GM21619 (cell line): ENCODE results near the gene POP7.

Source experiments
- ATAC-seq: cut with Tn5 transposase; IDR thresholded peaks from one replicate; pipeline ENCODE4 v1.9.1; 2021; ENCODE audit not compliant: unreplicated experiment

The POP7 gene

DNA sequence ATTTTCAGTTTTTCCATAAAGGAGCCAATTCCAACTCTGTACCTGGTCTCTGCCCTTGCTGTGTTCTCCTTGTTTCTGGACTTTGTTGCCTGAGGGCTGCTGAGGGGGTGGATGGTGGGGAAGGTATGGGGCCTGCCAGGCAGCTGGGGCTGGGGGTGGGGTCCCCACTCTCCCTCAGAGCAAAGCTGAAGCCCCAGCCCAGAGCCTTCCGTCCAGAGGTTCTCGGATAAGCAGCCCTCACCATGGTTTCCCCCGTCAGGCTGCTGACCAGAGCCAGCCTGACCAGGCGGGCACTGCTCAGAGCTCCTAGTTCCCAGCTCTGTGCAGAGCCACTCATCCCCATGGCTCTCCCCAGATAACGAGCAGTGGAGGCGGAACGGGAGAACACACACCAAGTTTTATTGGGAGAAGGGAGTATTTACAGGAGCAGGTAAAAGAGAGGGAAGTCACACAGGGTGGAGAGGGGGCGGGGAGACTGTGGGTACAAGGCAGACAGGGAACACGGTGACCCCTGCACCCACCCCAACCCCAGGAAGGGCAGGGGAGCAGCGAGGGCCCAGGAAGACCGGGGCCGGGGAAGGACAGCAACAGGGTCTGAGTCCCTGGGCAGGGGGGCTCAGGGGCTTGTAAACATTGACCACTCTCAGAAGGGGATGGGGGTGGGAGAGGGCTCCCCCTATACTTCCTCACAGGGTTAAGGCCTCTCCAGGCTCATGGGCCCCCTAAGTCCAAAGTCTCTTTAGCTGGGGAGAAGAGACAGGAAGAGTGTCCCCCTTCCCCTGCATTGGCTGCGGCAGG, 26.6 kb upstream of the POP7 start:
- ATAC-seq = no peak

DNA sequence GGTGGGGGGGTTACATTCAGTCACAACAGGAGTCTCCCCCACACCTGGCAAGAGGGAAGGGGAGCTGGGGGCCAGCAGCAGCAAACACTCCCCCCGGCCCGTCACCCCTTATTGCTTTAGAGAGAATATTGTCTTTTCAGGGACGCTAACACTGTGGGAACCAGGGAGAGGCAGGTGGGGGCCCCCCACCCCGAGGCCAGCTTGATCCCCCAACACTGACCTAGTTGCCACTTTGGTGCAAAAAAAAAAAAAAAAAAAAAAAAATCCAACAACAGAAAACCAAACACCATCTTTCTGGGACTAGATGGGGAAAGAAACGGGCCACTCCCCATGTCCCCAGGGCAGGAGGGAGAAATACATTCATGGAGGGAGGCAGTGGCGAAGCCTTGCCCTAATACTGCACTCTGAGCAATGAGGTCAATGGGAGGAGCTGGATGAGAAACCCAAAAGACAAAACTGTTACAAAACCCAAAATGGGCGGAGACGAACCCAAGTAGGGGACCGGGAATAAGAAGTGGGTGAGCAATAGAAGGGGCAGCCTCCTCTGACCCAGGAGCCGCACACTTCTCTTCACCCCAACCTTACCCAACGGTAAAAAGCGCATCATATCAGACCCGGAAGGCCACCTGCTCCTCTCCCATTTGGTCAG, 25.9 kb upstream of the POP7 start:
- ATAC-seq = no peak

DNA sequence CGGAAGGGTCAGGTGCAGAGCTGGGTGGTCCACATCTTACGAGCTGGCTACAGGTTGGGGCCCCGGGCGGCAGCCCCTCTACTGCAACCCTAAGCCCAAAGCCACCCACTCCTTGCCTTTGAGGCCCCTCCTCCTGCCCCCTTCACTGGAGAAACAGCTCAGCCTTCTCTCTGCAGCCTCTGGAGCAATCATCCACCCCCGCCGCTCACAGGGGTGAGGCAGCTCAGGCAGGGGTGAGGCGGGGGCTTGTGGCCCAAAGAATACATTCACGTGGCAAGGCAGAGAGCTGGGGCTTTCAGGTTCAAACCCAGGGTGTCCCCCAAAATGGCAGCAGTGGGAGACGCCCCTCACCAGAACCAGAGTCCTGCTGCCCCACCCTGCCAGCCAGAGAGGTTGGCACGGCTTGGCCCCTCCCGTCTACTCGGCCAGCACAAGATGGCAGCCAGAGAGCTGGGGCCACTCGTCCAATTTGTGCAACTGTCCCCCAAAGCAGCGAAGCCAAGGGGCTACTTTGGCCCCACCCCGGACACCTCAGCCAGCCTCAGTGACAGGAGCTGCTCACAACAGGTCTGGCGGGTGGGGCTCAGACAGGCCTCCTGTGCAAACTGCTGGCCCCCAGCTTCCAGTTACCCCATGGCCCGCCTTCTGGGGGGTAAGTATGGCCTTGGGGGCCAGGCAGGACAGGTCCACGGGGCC, 25.2 kb upstream of the POP7 start:
- no peak for ATAC-seq

DNA sequence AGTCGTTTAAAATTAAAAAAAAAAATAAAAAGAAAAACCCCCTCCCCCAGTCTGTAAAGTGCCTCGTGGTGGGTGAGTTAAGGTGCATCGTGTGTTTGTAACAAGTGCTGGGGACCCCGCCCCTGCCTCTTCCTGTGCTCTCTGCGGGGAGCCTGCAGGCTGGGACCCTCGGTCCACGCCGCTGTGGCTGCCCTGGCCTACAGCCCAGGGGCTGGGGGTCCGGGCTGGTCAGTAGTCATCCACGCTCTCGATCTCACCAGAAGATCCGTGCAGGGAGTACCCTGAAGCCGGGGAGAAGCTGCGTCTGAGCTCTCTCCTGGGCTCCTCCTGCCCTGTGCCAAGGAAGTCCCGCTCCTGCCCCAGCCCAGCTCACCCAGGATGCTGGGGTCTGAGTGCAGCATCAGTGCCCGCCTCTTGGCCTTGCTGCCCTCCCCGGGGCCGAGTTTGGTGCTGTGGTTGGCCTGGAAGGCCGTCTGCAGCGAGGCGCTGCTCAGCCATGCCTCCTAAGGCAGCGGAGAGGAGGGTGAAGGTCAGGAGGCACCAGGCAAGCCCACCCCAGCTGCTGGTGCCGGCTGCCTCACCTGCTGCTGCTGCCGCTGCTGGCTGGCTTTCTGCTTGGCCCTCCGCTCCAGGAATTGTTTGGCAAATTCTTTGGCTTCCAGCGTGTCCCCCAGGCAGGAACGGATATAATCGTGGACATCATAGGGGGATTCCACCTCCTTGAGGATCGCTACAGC, 24.3 kb upstream of the POP7 start:
- no peak for ATAC-seq

DNA sequence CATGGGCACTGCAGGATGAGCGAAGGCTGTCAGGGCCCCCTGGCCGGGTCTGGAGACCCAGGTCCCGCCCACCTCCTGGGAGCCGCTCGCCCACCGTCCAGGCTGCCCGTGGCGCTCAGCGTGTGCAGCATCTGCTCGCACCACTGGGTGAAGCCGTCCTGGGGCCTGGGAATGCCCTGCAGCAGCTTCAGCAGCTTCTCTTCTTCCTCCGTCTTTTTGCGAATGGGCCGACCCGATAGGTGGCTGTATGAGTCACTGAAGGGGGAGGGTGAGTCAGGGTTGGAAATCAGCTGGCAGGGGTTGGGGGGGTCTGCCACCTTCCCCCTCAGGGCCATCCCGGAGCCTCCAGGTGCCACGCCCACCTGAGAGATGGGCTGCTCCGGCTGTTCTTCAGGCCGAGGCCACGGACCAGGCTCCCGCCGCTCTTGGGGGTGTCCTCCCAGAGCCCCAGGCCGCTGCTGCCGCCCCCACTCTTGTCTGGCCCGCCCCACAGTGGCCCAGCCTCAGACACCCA, 23.6 kb upstream of the POP7 start:
- no peak for ATAC-seq

DNA sequence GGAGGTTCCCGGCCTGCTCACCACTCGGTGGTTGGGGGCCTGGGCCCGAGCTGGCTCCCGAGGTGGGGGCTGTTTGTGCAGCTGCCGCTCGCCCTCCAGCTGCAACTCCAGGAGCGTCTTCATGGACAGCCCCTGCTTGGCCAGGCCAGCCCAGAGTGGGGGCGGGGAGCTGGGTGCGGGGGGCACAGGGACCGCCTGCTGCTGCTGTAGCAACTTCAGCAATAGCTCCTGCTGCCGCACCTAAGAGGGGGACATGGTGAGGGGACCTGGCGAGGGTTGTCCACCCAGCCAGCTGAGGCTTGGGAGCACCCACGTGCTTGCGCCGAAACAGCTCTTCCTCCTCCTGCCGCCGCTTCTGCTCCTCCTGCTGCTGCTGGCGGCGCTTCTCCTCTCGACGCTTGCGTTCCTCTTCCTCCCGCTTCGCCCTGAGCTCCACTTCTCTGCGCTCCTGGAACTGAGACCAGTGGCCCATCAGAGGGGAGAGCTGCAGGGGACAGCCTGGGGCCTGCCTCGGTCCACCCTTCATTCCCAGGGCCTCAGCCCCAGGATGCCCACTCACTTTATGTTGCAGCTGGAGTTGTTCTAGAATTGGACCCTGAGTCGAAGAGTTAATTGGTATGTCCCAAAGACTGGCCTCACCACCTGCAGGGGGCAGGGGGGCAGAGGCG, 22.8 kb upstream of the POP7 start:
- ATAC-seq = no peak

DNA sequence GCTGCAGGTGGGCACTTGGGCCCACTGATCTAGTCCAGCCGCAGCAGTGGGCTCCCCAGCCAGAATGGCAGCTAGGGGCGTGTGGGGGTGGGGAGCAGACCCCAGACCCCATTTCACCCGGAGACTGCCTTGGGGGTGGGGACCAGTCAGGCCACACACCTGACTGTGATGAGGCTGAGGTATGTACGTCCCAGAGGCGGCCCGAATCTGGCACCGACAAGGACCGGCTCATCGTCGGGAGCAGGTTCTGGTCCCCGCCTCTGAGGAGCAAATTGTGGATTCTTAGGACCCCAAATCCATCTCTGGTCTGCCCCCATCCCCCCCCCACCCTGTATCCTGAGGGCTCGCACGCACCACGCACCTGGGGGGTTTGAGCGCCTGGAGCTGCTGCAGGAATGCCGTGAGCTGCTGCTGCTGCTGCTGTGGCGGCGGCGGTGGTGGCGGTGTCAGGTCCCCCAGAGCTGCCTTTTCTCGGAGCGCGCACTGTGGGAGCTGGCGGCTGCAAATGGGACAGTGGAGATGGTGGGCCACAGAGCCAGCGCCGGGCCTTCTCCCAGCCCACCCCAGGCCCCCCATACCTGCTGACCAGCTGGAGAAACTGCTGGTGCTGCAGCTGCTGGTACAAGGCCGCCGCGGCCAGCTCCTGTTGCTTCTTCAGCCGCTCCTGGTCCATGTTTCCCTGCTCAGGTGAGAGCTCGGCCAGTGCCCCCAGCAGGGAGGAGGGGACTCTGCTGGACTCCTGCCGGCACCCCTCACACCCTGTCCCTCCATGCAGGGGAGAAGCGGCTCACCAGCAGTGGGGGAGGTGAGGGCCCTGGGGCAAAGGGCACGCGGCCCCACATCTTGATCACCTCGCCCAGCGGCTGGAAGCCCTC, 22.0 kb upstream of the POP7 start:
- ATAC-seq = no peak

DNA sequence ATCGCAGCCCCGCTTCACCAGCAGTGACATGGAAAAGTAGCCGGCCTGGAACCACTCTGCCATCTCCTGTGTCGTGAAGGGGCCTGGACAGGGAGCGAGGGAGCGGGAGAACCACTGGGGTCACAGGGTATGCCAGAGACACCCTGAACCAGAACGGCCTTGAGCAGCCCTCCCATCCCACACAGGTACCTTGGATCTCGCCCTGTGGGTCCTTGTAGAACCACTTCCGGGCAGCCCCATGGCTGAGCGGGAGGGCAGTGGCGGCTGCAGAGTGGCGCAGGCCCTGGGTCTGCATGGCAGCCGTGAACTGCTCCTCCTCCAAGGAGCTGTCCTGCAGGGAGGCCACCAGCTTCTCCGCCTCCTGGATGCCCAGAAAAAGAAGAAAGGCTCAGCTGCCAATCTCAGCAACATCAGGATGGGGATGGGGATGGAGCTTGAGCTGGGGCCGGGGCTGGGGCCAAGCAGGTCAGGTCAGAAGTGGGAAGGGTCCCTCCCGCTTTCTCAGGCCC, 21.3 kb upstream of the POP7 start:
- ATAC-seq = no peak

DNA sequence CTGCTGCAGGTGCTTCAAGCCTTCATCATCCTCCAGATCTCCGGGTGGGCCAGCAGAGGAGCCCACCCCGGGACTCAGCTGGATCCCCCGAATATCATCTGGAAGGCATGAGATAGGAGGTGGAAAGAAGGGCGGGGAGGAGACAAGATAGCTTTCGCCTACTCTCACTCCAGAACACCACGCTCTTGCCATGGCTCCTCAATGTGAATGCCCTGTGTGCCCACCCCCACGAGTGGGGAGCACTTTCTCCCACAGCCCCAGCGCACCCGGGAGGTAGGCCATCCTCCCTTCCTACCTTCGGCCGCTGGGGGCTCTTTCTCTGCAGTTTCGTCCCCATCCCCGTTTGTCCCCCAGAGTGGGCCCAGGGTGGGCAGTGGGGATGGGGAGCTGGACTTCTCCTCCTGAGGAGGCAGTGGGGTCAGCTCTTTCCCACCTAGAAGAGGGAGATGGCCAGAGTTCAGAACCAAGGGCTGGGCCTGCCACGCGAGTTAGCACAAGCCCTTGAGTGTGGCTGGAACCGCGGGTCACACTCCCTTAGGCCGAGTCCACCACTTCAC, 20.8 kb upstream of the POP7 start:
- no peak for ATAC-seq

DNA sequence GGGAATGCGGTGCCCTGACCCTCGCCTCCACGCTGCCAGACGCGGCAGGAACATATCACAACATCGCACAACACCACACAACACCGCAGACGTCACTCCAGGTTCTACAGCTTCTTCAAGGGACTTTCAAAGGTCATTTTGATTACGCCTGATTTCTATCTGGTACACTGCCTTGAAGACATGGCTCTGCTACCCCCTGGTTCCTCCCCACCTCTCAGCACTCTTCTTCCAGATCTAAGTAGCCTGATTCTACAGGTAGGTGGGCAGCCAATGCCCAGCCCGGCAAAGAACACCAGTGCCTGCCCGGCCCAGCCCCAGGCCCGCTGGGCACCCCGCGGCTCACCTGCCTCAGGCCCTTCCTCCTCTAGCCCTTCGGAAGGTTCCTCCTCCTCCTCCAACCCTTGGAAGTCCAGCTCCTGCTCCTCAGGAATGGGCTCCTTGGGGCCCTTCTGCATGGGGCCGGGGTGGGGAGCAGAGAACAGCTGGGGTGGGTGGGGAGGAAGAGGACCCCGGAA, 20.2 kb upstream of the POP7 start:
- ATAC-seq = no peak

DNA sequence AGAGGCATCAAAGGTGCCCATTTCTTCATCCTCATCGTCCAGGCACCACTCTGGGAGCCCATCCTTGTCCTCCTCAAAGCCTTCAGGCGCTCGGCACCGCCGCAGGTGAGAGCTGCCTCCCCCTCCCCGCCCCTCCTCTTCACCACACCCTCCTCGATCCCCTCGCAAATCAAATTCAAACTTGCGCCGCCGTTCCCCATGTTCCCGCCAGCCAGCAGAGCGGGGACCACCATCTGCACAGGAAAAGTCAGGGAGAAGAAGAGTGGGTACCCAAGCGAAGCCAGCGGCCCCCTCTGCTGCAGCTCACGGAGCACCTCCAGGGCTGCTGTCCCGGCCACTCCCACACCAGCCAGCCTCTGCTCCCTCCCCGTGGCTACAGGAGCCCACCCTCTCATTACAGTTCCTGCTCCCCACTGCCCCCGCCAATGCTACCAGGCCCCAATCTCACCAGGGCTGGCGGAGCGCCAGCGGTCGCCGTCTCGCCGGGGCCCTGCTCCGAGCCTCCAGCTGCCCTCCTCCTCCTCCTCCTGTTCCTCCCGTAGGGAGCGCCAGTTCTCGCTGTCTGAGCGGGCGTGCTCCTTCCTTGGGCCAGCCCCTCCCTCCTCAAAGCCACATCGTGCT, 19.6 kb upstream of the POP7 start:
- no peak for ATAC-seq

DNA sequence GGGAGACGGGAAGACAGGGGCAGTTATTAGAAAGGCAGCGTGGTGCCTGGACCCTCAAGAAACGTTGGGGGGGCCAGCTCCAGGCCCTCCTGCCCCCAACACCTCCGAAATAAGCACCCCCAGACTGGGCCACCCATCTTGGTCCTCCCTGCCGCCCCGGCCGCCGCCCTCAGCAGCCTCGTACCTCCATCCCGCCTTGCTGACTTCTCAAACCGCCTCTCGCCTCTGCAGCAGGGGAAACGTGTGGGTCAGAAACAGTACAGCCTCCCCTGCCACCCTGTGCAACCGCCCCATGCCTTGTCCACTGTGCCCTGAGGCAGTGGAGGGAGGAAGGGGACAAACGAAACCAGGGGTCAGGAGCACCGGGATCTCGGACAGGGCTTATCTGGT, 19.1 kb upstream of the POP7 start:
- ATAC-seq = no peak

DNA sequence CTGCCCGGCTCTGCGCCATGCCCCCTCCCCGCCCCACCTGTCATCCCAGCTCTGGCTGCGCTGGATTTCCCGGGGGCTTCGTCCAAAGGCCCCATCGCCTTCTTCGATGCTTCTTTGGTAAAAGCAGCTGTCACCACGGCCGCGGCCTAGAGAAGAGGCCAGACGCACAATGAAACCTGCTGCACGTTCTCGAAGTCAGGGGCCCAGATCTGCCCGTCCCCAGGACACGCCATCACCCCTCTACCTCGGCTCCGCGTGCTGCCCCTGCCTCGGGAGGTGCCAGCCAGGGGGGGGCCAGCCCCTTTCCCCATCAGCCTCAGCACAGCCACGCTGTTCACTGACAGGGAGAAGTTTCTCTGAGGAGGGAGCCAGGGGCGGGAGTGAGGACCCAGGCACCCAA, 18.7 kb upstream of the POP7 start:
- no peak for ATAC-seq

DNA sequence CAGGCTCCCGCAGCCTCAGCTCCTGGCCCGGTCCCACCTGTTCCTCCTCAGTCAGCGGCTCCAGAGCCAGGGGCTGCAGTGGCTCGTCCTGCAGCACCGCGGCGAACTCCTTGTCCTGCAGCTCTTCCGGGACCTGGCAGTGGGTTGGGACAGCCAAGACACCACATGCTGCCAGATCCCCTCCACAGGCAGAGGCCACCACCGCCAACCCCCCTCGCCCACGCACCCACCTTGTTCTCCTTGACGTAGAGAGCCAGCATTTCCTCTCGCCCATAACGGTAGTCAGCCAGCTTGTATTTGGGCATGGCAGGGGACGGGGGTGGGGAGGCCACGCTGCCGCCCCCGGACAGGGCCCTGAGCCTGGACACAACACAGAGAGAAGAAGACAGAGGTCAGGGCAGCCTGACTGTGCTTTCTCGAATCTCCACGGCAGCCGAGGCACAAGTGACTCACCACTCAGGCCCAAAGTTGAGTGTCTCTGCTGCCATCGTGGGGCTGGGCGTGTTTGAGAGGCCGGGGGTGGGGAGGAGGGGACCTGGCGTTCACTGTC, 18.1 kb upstream of the POP7 start:
- ATAC-seq = no peak

DNA sequence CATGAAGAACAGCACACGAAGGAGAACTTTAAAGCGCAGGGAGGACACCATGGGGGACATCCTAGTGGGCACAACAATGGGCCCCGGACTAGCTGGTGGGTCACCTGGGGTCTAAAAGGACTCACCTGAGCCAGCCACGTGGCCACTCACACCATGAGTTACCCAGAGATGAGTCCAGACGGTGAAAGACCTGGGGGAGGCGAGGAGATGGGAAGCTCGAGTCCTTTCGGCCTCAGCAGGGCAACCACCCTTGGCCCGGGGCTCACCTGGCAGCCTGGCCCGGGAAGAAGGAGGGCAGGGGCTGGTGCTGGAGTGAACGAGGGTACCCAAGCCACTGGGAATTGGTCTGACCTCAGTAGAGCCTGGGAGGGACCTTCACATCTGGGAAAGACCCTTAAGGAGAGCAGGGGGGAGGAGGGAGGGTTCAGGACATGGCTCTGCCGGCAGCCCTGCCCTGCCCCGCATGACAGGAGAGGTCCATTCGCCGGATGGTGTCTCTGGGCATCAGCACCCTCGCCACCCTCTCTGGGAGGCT, 17.5 kb upstream of the POP7 start:
- ATAC-seq = no peak

DNA sequence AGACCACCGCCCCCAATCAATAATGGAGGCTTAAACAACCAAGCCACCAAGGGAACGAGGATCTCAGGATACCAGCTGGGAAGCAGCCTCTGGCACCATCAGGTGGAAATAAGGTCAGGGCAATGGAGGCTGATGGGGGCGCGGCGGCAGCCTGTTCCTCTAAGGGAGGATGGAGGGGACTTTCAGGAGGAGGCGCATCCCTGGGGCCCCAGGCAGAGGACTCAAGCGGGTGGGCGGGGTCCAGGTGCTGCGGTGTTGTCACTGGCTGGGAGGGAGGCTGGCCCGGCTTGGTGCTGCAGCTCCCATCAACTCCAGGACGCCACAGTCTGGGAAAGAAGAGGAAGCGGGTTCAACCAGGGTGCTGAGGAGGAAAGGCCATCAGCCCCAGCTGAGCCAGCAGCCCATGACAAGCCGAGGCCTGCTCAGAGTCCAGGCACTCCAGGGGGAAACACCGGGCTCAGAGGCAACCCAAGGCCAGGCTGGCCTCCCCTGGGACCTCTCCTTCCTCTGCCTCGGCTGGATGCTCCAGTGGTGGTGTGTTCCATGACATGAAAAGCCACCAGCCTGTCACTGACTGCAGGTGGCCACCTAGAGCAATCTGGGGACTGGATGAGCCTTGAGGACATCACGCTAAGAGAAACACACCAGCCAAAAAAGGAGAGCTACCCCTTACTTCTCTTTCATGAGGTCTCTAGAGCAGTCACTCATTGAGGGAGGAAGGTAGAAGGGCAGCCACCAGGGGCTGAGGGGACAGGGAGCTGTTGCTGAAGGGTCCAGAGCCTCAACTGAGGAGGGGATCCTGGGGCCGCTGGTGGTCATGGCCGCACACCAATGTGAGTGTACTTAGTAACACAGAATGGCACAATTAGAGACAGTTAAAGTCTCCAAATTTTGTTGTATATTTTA, 16.4 kb upstream of the POP7 start:
- no peak for ATAC-seq
